ENCODE results near the gene KRT27. TPM values are rescaled to one million over a fixed set of nuclear protein-coding genes. Genes with fewer than 3 reads are reported as not detected.

The KRT27 gene
- total RNA-seq, 2 donors from 2014 or later: not detected

DNA sequence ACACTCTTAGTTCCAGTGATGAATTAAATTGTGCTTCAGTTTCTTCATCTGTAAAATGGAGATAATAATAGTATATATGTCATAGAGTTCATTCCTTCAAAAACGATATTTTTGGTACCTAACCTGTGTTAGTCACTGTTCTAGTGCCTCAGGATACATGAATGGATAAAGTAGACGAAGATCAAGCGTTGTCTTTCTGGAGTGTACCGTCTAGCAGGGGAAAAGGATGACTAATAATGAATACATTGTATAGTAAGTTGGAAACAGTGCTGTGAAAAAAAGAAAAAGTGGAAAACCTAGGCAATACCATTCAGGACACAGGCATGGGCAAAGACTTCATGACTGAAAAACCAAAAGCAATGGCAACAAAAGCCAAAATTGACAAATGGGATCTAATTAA lies 31.5 kb upstream of the KRT27 start:
- no peak overlapping the region for H3K27ac ChIP-seq
- TF ChIP-seq, protein P1, sequence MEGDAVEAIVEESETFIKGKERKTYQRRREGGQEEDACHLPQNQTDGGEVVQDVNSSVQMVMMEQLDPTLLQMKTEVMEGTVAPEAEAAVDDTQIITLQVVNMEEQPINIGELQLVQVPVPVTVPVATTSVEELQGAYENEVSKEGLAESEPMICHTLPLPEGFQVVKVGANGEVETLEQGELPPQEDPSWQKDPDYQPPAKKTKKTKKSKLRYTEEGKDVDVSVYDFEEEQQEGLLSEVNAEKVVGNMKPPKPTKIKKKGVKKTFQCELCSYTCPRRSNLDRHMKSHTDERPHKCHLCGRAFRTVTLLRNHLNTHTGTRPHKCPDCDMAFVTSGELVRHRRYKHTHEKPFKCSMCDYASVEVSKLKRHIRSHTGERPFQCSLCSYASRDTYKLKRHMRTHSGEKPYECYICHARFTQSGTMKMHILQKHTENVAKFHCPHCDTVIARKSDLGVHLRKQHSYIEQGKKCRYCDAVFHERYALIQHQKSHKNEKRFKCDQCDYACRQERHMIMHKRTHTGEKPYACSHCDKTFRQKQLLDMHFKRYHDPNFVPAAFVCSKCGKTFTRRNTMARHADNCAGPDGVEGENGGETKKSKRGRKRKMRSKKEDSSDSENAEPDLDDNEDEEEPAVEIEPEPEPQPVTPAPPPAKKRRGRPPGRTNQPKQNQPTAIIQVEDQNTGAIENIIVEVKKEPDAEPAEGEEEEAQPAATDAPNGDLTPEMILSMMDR (IDR thresholded peaks at IDR 0.05): no peak
- no peak for DNase-seq (ENCODE audit: low spot score)
- no peaks in the 10 kb centered on the region for H3K36me3 ChIP-seq
- H3K27me3 ChIP-seq: no peaks in the 10 kb centered on the region
- H3K4me3 ChIP-seq: no peak overlapping the region
- H3K4me1 ChIP-seq: peaks cover 0 to 28% of the 10 kb centered on the region in 2 donors
- H3K9me3 ChIP-seq: no peaks in the 10 kb centered on the region

DNA sequence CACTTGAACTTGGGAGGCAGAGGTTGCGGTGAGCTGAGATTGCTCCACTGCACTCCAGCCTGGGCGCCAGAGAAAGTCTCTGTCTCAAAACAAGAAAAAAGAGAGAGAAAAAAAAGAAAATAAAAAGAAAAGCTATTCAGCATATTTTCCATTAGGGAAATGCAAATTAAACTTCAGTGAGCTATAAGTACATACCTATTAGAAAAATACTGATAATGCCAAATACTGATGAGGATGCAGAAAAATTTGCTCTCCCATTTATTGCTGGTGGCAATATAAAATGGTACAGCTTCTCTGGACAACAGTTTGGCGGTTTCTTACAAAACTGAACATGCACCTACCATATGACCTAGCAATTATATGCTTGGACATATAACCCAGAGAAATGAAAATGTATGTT lies 30.3 kb upstream of the KRT27 start:
- TF ChIP-seq, protein P1 (IDR thresholded peaks at IDR 0.05): no peak
- Histone ChIP-seq H3K4me3 (no peak overlapping the region), H3K9me3 (no peaks in the 10 kb centered on the region), H3K4me1 (peaks cover 0 to 22% of the 10 kb centered on the region in 2 donors), H3K27me3 (no peaks in the 10 kb centered on the region), H3K36me3 (no peaks in the 10 kb centered on the region), H3K27ac (no peak overlapping the region)
- no peak for DNase-seq (ENCODE audit: low spot score)

DNA sequence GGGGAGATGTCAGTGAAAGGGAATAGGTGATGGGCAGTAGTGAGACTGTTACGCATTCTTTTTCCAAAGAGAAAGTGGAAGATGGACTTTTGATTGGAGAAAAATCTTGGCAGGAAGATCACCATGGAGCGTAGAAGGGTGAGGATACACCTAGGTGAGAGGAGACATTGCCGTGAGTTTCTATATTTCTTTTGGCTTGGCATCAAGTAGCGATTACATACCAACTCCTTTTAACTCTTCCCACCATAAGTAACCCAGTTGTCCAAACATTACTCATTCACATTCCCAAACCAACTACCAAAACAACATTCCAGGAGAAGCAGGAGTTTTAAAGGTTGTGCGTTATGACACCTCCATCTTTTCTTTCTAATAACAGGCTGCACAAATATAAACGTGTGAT lies 28.1 kb upstream of the KRT27 start:
- Histone ChIP-seq H3K4me3 (no peak overlapping the region), H3K36me3 (no peaks in the 10 kb centered on the region), H3K9me3 (no peaks in the 10 kb centered on the region), H3K27ac (peak overlapping the region in 1 of 2 donors; percentile 6), H3K4me1 (peaks cover 0 to 21% of the 10 kb centered on the region in 2 donors), H3K27me3 (no peaks in the 10 kb centered on the region)
- no peak for DNase-seq (ENCODE audit: low spot score)
- TF ChIP-seq, protein P1 (IDR thresholded peaks at IDR 0.05): no peak

DNA sequence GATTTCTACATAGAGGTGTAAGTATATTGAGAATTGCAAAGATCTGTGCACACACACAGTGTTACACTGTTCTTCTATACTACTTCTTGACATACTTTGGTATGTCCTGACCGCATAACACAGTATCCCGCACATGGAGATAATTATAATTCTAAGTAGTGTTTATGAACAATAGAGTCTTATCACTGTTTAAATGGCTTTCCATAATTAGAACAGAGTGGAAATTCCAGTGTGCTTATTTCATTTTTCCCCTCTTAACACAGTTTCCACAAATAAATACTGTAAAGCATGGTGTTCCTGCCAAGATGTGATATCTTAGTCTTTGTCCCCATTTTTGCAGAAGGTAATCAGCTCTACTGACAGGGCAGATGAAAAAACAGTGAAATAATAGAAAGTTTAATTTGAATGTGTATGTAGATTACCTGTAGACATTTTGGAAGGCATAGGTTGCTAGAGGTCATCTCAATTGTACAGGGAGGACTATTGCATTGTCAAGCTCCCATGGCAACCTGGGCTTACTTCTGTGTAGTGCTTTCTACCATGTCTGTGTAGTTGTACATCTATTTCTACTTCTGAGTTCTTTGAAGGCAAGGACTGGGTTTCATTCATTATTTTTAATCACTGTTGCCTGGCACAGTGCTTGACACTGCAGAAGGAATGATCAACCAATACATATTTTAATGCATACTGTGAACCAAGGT lies 27.5 kb upstream of the KRT27 start:
- TF ChIP-seq, protein P1 (IDR thresholded peaks at IDR 0.05): no peak
- H3K27me3 ChIP-seq: no peaks in the 10 kb centered on the region
- H3K36me3 ChIP-seq: no peaks in the 10 kb centered on the region
- peak overlapping the region in 1 of 2 donors; percentile 6 for H3K27ac ChIP-seq
- H3K4me3 ChIP-seq: no peak overlapping the region
- H3K4me1 ChIP-seq: peaks cover 0 to 21% of the 10 kb centered on the region in 2 donors
- DNase-seq (ENCODE audit: low spot score): no peak
- no peaks in the 10 kb centered on the region for H3K9me3 ChIP-seq

DNA sequence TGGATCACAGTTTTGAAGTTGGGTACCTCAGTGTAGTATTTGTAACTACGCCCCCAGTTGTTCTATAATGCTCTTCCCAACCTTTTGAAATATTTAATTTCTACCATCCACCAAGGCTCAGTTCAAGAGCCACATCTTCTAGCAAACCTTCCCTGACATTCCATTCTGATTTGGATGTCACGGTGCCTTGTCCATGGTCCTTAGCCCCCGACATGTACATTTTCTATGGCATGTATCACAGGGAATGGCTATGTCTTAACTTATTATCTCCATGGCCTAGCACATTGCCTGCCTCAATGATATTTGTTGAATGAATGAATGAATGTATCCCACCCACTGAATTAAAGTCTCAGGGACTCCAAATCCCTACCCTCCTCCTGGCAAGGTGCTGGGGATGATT lies 23.8 kb upstream of the KRT27 start:
- Histone ChIP-seq H3K27ac (no peak overlapping the region), H3K4me3 (no peak overlapping the region), H3K36me3 (no peaks in the 10 kb centered on the region), H3K27me3 (no peaks in the 10 kb centered on the region), H3K9me3 (no peaks in the 10 kb centered on the region), H3K4me1 (peaks cover 0 to 27% of the 10 kb centered on the region in 2 donors)
- no peak for DNase-seq (ENCODE audit: low spot score)
- TF ChIP-seq, protein P1 (IDR thresholded peaks at IDR 0.05): no peak

DNA sequence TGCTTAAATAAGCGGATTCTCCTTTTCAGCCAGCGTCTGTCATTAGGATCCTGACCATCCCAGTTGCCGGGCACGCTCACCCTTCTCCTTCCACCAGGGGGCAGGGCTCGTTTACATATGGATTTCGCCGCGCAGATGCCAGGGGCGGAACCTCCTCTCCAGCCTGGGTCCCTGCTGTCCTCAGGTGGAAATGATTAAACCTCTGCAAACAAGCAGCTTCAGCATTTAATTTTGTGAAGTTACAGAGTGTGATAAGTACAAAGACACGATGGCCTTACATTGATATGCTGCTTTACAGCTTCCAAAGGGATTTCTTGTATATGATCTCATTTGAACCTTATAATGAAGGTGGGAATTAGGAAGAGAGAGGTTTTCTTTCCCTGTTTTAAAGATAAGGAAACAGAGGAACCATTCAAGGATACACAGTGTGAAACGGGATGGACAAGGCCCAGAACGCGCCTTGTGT lies 21.3 kb upstream of the KRT27 start:
- no peaks in the 10 kb centered on the region for H3K36me3 ChIP-seq
- DNase-seq (ENCODE audit: low spot score): peak; percentile 76
- peaks cover 0 to 3% of the 10 kb centered on the region in 2 donors for H3K27me3 ChIP-seq
- TF ChIP-seq, protein P1 (IDR thresholded peaks at IDR 0.05): peak; percentile 64 to 84
- H3K4me3 ChIP-seq: no peak overlapping the region
- no peak overlapping the region for H3K27ac ChIP-seq
- H3K4me1 ChIP-seq: peaks cover 0 to 6% of the 10 kb centered on the region in 2 donors
- no peaks in the 10 kb centered on the region for H3K9me3 ChIP-seq

Measured in right atrium auricular region (tissue), 2 donors.